HUDEP-2 (cell line): ENCODE measurements around the gene PPFIA1.
A peak's percentile ranks its signal among the peaks of the same experiment; 100 is the strongest.

Experiments used
- DNase-seq, 76 experiments: peaks; one replicate each; lab custom pipeline; 2025; ENCODE audit not compliant: unreplicated experiment in 76 of 76; lab: John Stamatoyannopoulos, UW

The PPFIA1 gene

GRCh38 chr11:70423523-70424505, 153.3 kb downstream of the PPFIA1 start:
- DNase-seq: peak in 55 of 76 experiments; percentile 7 to 89 (median 44)

- DNase-seq: no peak
Observed at GRCh38 chr11:70424765-70425344, 154.4 kb downstream of the PPFIA1 start.

- no peak for DNase-seq
Observed at GRCh38 chr11:70427436-70427835, 156.9 kb downstream of the PPFIA1 start.

- DNase-seq: no peak
Observed at GRCh38 chr11:70428701-70429427, 158.4 kb downstream of the PPFIA1 start.

GRCh38 chr11:70429428-70429705, 158.9 kb downstream of the PPFIA1 start:
- no peak for DNase-seq

GRCh38 chr11:70429724-70430521, 159.4 kb downstream of the PPFIA1 start:
- DNase-seq: no peak

- no peak for DNase-seq
Observed at GRCh38 chr11:70430671-70431574, 160.4 kb downstream of the PPFIA1 start.

GRCh38 chr11:70431611-70432010, 161.1 kb downstream of the PPFIA1 start:
- DNase-seq: no peak

- DNase-seq: no peak
Observed at GRCh38 chr11:70432065-70432464, 161.6 kb downstream of the PPFIA1 start.

- no peak for DNase-seq
Observed at GRCh38 chr11:70432580-70432979, 162.1 kb downstream of the PPFIA1 start.

GRCh38 chr11:70433038-70433437, 162.5 kb downstream of the PPFIA1 start:
- DNase-seq: no peak

GRCh38 chr11:70433526-70433925, 163.0 kb downstream of the PPFIA1 start:
- no peak for DNase-seq
